GM06990 (cell line): ENCODE data around the gene EPB41L4A.

Source experiments
- DNase-seq: peaks from one replicate; pipeline ENCODE4 v3.0.0-alpha.2; 2011; ENCODE audit not compliant: insufficient read length; ENCODE audit errors: extremely low read depth
- H3K27me3 ChIP-seq: replicated peaks from 2 replicates; pipeline ENCODE4 v1.6.0; 2011; ENCODE audit warnings: low read length; ENCODE audit not compliant: control insufficient read depth, insufficient read depth
- H3K36me3 ChIP-seq: 2 replicates; pipeline ENCODE4 v1.5.1; 2011; ENCODE audit warnings: low read length; ENCODE audit not compliant: control insufficient read depth, insufficient read depth
- H3K4me3 ChIP-seq: replicated peaks from 2 replicates; pipeline ENCODE4 v1.5.1; 2011; ENCODE audit warnings: low read depth, mild to moderate bottlenecking, control low read depth, low read length
- CTCF ChIP-seq: IDR thresholded peaks from 2 replicates; pipeline ENCODE4 v1.5.1; 2011; ENCODE audit warnings: low read length, control low read depth, mild to moderate bottlenecking, inconsistent platforms; ENCODE audit not compliant: insufficient read depth, poor library complexity, severe bottlenecking

Gene EPB41L4A

GRCh38 chr5:112339761-112340160 lies 79.3 kb downstream of the EPB41L4A start:
- no peak overlapping the region for H3K4me3 ChIP-seq
- no peaks in the 10 kb centered on the region; the same call in 1 of the 2 replicates for H3K27me3 ChIP-seq
- no peak for DNase-seq
- no peaks in the 10 kb centered on the region for H3K36me3 ChIP-seq
- TF ChIP-seq CTCF = no peak

GRCh38 chr5:112338681-112339337 lies 80.3 kb downstream of the EPB41L4A start:
- no peak for TF ChIP-seq CTCF
- H3K36me3 ChIP-seq = no peaks in the 10 kb centered on the region
- no peaks in the 10 kb centered on the region; the same call in 1 of the 2 replicates for H3K27me3 ChIP-seq
- no peak overlapping the region for H3K4me3 ChIP-seq
- no peak for DNase-seq

GRCh38 chr5:112333331-112333781 lies 85.7 kb downstream of the EPB41L4A start:
- no peak for TF ChIP-seq CTCF
- H3K27me3 ChIP-seq = no peaks in the 10 kb centered on the region; the same call in 1 of the 2 replicates
- H3K4me3 ChIP-seq = no peak overlapping the region
- no peak for DNase-seq
- H3K36me3 ChIP-seq = no peaks in the 10 kb centered on the region

GRCh38 chr5:112331892-112332291 lies 87.2 kb downstream of the EPB41L4A start:
- no peaks in the 10 kb centered on the region for H3K36me3 ChIP-seq
- no peak overlapping the region for H3K4me3 ChIP-seq
- no peaks in the 10 kb centered on the region; the same call in 1 of the 2 replicates for H3K27me3 ChIP-seq
- no peak for DNase-seq
- TF ChIP-seq CTCF = no peak

GRCh38 chr5:112329419-112330090 lies 89.5 kb downstream of the EPB41L4A start:
- peak; percentile 7 for DNase-seq
- Histone ChIP-seq H3K36me3 (no peaks in the 10 kb centered on the region), H3K4me3 (no peak overlapping the region), H3K27me3 (no peaks in the 10 kb centered on the region; the same call in 1 of the 2 replicates)
- TF ChIP-seq CTCF = no peak

GRCh38 chr5:112323166-112323565 lies 95.9 kb downstream of the EPB41L4A start:
- H3K4me3 ChIP-seq = no peak overlapping the region
- no peaks in the 10 kb centered on the region for H3K36me3 ChIP-seq
- H3K27me3 ChIP-seq = no peaks in the 10 kb centered on the region
- TF ChIP-seq CTCF = no peak
- no peak for DNase-seq
